NT2/D1 (cell line): Measurements from ENCODE around the gene RCSD1.

ENCODE experiments used
- DNase-seq: peaks from one replicate; pipeline ENCODE4 v3.0.0-alpha.2; 2011; ENCODE audit warnings: low read depth, low spot score
- H3K27me3 ChIP-seq: 2 replicates; pipeline ENCODE4 v1.6.0; 2011; ENCODE audit warnings: mild to moderate bottlenecking; ENCODE audit not compliant: insufficient read length, insufficient read depth
- H3K36me3 ChIP-seq: 2 replicates; pipeline ENCODE4 v1.6.1; 2011; ENCODE audit warnings: mild to moderate bottlenecking, low read length, mixed read lengths; ENCODE audit not compliant: insufficient read depth, insufficient read length
- H3K4me1 ChIP-seq: 2 replicates; pipeline ENCODE4 v1.5.1; 2011; ENCODE audit not compliant: insufficient read depth, insufficient read length
- H3K4me3 ChIP-seq: 2 replicates; pipeline ENCODE4 v1.5.1; 2011; ENCODE audit warnings: low read depth; ENCODE audit not compliant: insufficient read length
- H3K9ac ChIP-seq: 2 replicates; pipeline ENCODE4 v1.6.0; 2011; ENCODE audit warnings: low read depth; ENCODE audit not compliant: insufficient read length
- H3K9me3 ChIP-seq: 2 replicates; pipeline ENCODE4 v1.5.1; 2011; ENCODE audit warnings: mild to moderate bottlenecking, low read length; ENCODE audit not compliant: insufficient read depth
- SUZ12 ChIP-seq: IDR thresholded peaks from 2 replicates; pipeline ENCODE4 v1.6.1; 2011; ENCODE audit not compliant: insufficient read length, insufficient read depth; ENCODE audit errors: extremely low read depth
- YY1 ChIP-seq: IDR thresholded peaks from 2 replicates; pipeline ENCODE4 v1.6.1; 2011; ENCODE audit not compliant: insufficient read length, insufficient read depth
- ZNF274 ChIP-seq: IDR thresholded peaks from 2 replicates; pipeline ENCODE4 v1.6.1; 2011; ENCODE audit warnings: mild to moderate bottlenecking, low read depth, low read length

RCSD1 gene

GRCh38 chr1:167629681-167630567 is at the start of gene RCSD1:
TSS of gene RCSD1 (plus strand) at chr1:167630232. CDS start at chr1:167630424, 192 bp downstream.
- H3K9me3 ChIP-seq = peaks cover 8% of the 10 kb centered on the region; the same call in 1 of the 2 replicates
- peaks cover 55% of the 10 kb centered on the region for H3K27me3 ChIP-seq
- DNase-seq = no peak
- H3K36me3 ChIP-seq = no peaks in the 10 kb centered on the region
- TF ChIP-seq ZNF274 (no peak), YY1 (no peak), SUZ12 (no peak)
- H3K9ac ChIP-seq = peak within 1 kb of the TSS; percentile 86
- H3K4me1 ChIP-seq = peaks cover 4% of the 10 kb centered on the region
- peak within 1 kb of the TSS; percentile 79 for H3K4me3 ChIP-seq

GRCh38 chr1:167582064-167582463 is 48.0 kb upstream of the RCSD1 start:
- H3K9me3 ChIP-seq = no peaks in the 10 kb centered on the region
- H3K4me3 ChIP-seq = no peak overlapping the region
- no peaks in the 10 kb centered on the region for H3K4me1 ChIP-seq
- no peak overlapping the region for H3K9ac ChIP-seq
- no peaks in the 10 kb centered on the region for H3K36me3 ChIP-seq
- TF ChIP-seq YY1 = no peak
- TF ChIP-seq SUZ12 = no peak
- no peak for TF ChIP-seq ZNF274
- DNase-seq = no peak
- H3K27me3 ChIP-seq = no peaks in the 10 kb centered on the region

- Histone ChIP-seq H3K27me3 (no peaks in the 10 kb centered on the region), H3K9me3 (no peaks in the 10 kb centered on the region), H3K4me3 (no peak overlapping the region), H3K9ac (no peak overlapping the region), H3K4me1 (no peaks in the 10 kb centered on the region), H3K36me3 (no peaks in the 10 kb centered on the region)
- TF ChIP-seq ZNF274 (no peak), YY1 (no peak), SUZ12 (no peak)
- no peak for DNase-seq
Observed at GRCh38 chr1:167582722-167583121, 47.3 kb upstream of the RCSD1 start.

GRCh38 chr1:167584581-167584980 is 45.5 kb upstream of the RCSD1 start:
- Histone ChIP-seq H3K9ac (no peak overlapping the region), H3K36me3 (no peaks in the 10 kb centered on the region), H3K9me3 (no peaks in the 10 kb centered on the region), H3K27me3 (no peaks in the 10 kb centered on the region), H3K4me3 (no peak overlapping the region), H3K4me1 (no peaks in the 10 kb centered on the region)
- no peak for TF ChIP-seq SUZ12
- no peak for TF ChIP-seq ZNF274
- no peak for TF ChIP-seq YY1
- no peak for DNase-seq

GRCh38 chr1:167587342-167587741 is 42.7 kb upstream of the RCSD1 start:
- H3K9ac ChIP-seq = no peak overlapping the region
- H3K27me3 ChIP-seq = no peaks in the 10 kb centered on the region
- no peak overlapping the region for H3K4me3 ChIP-seq
- DNase-seq = no peak
- H3K9me3 ChIP-seq = no peaks in the 10 kb centered on the region
- TF ChIP-seq SUZ12 (no peak), ZNF274 (no peak), YY1 (no peak)
- no peaks in the 10 kb centered on the region for H3K36me3 ChIP-seq
- H3K4me1 ChIP-seq = no peaks in the 10 kb centered on the region

GRCh38 chr1:167587872-167588271 is 42.2 kb upstream of the RCSD1 start:
- H3K36me3 ChIP-seq = no peaks in the 10 kb centered on the region
- H3K4me3 ChIP-seq = no peak overlapping the region
- H3K9me3 ChIP-seq = no peaks in the 10 kb centered on the region
- TF ChIP-seq YY1 (no peak), ZNF274 (no peak), SUZ12 (no peak)
- no peaks in the 10 kb centered on the region for H3K27me3 ChIP-seq
- H3K9ac ChIP-seq = no peak overlapping the region
- no peaks in the 10 kb centered on the region for H3K4me1 ChIP-seq
- no peak for DNase-seq

GRCh38 chr1:167588361-167588760 is 41.7 kb upstream of the RCSD1 start:
- no peak for TF ChIP-seq ZNF274
- TF ChIP-seq SUZ12 = no peak
- TF ChIP-seq YY1 = no peak
- Histone ChIP-seq H3K4me3 (no peak overlapping the region), H3K4me1 (no peaks in the 10 kb centered on the region), H3K27me3 (no peaks in the 10 kb centered on the region), H3K36me3 (no peaks in the 10 kb centered on the region), H3K9ac (no peak overlapping the region), H3K9me3 (no peaks in the 10 kb centered on the region)
- DNase-seq = no peak
